ENCODE data around the gene TEX261.

GRCh38 chr2:71000780-71001591, 6.3 kb upstream of the TEX261 start:
- TF ChIP-seq FOXA1 (IDR thresholded peaks at IDR 0.05) = no peak
- TF ChIP-seq PKNOX1 (IDR thresholded peaks at IDR 0.05) = no peak
- no peak for TF ChIP-seq BHLHE40 (IDR thresholded peaks at IDR 0.05; ENCODE audit: borderline replicate concordance)
